A673 (cell line): Measurements from ENCODE around the gene IL1RAP. TPM values are rescaled to one million over a fixed set of nuclear protein-coding genes. Genes with fewer than 3 reads are reported as not detected.
A peak's percentile ranks its signal among the peaks of the same experiment; 100 is the strongest.

Experiments
- BruUV-seq: library from RNA; stranded (reverse); fragments of 400-500 nt; replicated peaks from 2 replicates; lab custom pipeline; 2021; lab: Mats Ljungman, UMichigan
- CTCF ChIA-PET: fragments of 300-600 bp; sonication (Branson Sonifier 250); formaldehyde crosslinking; loops from one replicate; lab custom pipeline; 2022; ENCODE audit warnings: antibody characterized with exemption; lab: Charles Lee
- POLR2A ChIA-PET: fragments of 300-600 bp; sonication (Branson Sonifier 250); formaldehyde crosslinking; loops from one replicate; lab custom pipeline; 2022; ENCODE audit warnings: antibody characterized with exemption; ENCODE audit not compliant: low non-redundant PET; lab: Charles Lee
- DNase-seq: peaks from one replicate; pipeline ENCODE4 v3.0.0-alpha.2; 2015; ENCODE audit warnings: low spot score
- H3K27ac ChIP-seq: fragments of 200-600 bp; sonication (generic); 2 replicates; pipeline ENCODE4 v1.5.1; 2016; ENCODE audit warnings: mixed run types, low read depth, mild to moderate bottlenecking, mixed read lengths, antibody characterized with exemption, low read length; ENCODE audit not compliant: poor library complexity, severe bottlenecking
- H3K27me3 ChIP-seq: fragments of 200-600 bp; sonication (generic); replicated peaks from 2 replicates; pipeline ENCODE4 v1.6.1; 2017; ENCODE audit warnings: mixed run types, low read depth, mild to moderate bottlenecking, mixed read lengths, antibody characterized with exemption, low read length; ENCODE audit not compliant: insufficient read depth, poor library complexity
- H3K36me3 ChIP-seq: fragments of 200-600 bp; sonication (generic); 2 replicates; pipeline ENCODE4 v1.6.1; 2016; ENCODE audit warnings: mixed run types, mild to moderate bottlenecking, mixed read lengths, antibody characterized with exemption, low read length; ENCODE audit not compliant: insufficient read depth, poor library complexity, severe bottlenecking
- H3K4me1 ChIP-seq: fragments of 200-600 bp; sonication (generic); 2 replicates; pipeline ENCODE4 v1.6.1; 2017; ENCODE audit warnings: mixed run types, mild to moderate bottlenecking, mixed read lengths, antibody characterized with exemption, low read length; ENCODE audit not compliant: insufficient read depth, poor library complexity, severe bottlenecking
- H3K4me3 ChIP-seq: fragments of 200-600 bp; sonication (generic); 2 replicates; pipeline ENCODE4 v1.5.1; 2016; ENCODE audit warnings: low read depth, mixed run types, mild to moderate bottlenecking, mixed read lengths, low read length; ENCODE audit not compliant: poor library complexity, severe bottlenecking
- H3K9me3 ChIP-seq: fragments of 200-600 bp; sonication (generic); 2 replicates; pipeline ENCODE4 v1.6.1; 2016; ENCODE audit warnings: mixed run types, low read depth, mild to moderate bottlenecking, mixed read lengths, antibody characterized with exemption, low read length; ENCODE audit not compliant: poor library complexity, severe bottlenecking
- EZH2 ChIP-seq: fragments of 200-600 bp; sonication (generic); IDR thresholded peaks from 2 replicates; pipeline ENCODE4 v1.6.1; 2017; ENCODE audit warnings: borderline replicate concordance, low read depth, mild to moderate bottlenecking, mixed read lengths, antibody characterized with exemption, low read length; ENCODE audit not compliant: poor library complexity, severe bottlenecking
- intact Hi-C: fragments of 100-400 bp; cut with micrococcal nuclease; formaldehyde crosslinking; loops from one replicate; pipeline ENCODE4 v1.10.0; 2022; ENCODE audit not compliant: unreplicated experiment
- total RNA-seq: library from RNA; stranded (reverse); gene quantifications from 2 replicates; pipeline ENCODE4 v1.2.3, GENCODE V29; 2021
- TF ChIP-seq, protein P1 (sequence below): fragments of 300-800, 200-600 bp; sonication (generic); conservative IDR thresholded peaks from 2 replicates; pipeline ENCODE4 v1.5.1; 2017; ENCODE audit warnings: low read depth, mild to moderate bottlenecking, antibody characterized with exemption, low read length, moderate library complexity, mixed read lengths

Gene IL1RAP
- total RNA-seq, 1 experiment from 2014 or later = 207 TPM

DNA sequence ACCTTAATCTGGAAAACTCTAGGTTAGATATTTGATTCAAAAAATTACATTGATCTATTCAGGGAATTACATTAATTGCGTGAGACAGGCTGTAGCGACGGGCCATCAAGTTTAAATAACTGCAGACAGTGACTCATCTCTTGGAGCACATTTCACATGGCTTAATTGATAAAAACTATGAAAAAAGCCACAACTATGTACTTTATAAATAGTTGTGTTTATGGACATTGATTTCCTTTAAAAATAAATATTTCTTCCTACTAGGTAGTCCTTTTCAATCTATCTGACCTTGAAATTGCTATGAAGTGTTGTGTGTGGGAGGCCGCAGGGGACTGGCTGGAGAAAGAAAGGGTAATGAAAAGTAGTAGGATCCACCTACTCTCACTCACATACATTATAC, 157.8 kb downstream of the IL1RAP start:
- Histone ChIP-seq H3K4me3 (no peak overlapping the region), H3K27ac (no peak overlapping the region), H3K27me3 (no peaks in the 10 kb centered on the region), H3K9me3 (no peaks in the 10 kb centered on the region), H3K36me3 (no peaks in the 10 kb centered on the region), H3K4me1 (peaks cover 17% of the 10 kb centered on the region)
- POLR2A ChIA-PET = no interaction called here
- DNase-seq = peak; percentile 51
- no TSS peak for BruUV-seq
- CTCF ChIA-PET = no interaction called here
- intact Hi-C loops = no loop called here
- TF ChIP-seq, protein P1, sequence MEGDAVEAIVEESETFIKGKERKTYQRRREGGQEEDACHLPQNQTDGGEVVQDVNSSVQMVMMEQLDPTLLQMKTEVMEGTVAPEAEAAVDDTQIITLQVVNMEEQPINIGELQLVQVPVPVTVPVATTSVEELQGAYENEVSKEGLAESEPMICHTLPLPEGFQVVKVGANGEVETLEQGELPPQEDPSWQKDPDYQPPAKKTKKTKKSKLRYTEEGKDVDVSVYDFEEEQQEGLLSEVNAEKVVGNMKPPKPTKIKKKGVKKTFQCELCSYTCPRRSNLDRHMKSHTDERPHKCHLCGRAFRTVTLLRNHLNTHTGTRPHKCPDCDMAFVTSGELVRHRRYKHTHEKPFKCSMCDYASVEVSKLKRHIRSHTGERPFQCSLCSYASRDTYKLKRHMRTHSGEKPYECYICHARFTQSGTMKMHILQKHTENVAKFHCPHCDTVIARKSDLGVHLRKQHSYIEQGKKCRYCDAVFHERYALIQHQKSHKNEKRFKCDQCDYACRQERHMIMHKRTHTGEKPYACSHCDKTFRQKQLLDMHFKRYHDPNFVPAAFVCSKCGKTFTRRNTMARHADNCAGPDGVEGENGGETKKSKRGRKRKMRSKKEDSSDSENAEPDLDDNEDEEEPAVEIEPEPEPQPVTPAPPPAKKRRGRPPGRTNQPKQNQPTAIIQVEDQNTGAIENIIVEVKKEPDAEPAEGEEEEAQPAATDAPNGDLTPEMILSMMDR = no peak
- TF ChIP-seq EZH2 = no peak

DNA sequence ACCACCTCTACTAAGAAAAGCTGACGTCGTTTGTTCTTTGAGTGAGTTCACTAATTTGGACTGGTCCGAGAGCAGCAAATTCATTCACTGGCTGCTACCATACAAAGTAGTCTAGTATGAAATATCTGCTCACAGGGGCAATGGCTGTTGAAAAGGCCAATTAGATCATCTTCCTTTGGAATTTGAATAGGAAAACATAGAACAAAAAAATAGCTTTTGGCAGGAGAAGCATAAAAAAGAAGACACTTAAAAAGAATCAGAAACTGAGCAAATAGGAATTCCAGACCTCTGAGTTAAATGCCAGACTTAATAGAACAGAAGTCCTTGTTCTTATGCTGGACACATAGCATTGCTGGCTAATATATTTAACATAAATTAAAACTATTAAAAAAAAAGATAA, 159.3 kb downstream of the IL1RAP start:
- Histone ChIP-seq H3K27ac (no peak overlapping the region), H3K4me1 (peaks cover 17% of the 10 kb centered on the region), H3K4me3 (no peak overlapping the region), H3K27me3 (no peaks in the 10 kb centered on the region), H3K9me3 (no peaks in the 10 kb centered on the region), H3K36me3 (no peaks in the 10 kb centered on the region)
- intact Hi-C loops = no loop called here
- DNase-seq = peak; percentile 22
- ChIA-PET CTCF (no interaction called here), POLR2A (no interaction called here)
- no TSS peak for BruUV-seq
- TF ChIP-seq, protein P1 = no peak
- TF ChIP-seq EZH2 = no peak

GRCh38 chr3:190676481-190676880, 162.6 kb downstream of the IL1RAP start:
- Histone ChIP-seq H3K36me3 (no peaks in the 10 kb centered on the region), H3K27me3 (no peaks in the 10 kb centered on the region), H3K4me3 (no peak overlapping the region), H3K4me1 (peaks cover 10% of the 10 kb centered on the region), H3K27ac (no peak overlapping the region), H3K9me3 (no peaks in the 10 kb centered on the region)
- no TSS peak for BruUV-seq
- DNase-seq = no peak
- TF ChIP-seq, protein P1 = no peak
- no peak for TF ChIP-seq EZH2
- intact Hi-C loops = no loop called here
- POLR2A ChIA-PET = no interaction called here
- CTCF ChIA-PET = no interaction called here
